MV-4-11 (cell line): Measurements from ENCODE around the gene NFATC1.
A peak's percentile ranks its signal among the peaks of the same experiment; 100 is the strongest.
"Not testable (repeated sequence)": the region's sequence is repeated elsewhere in the genome, so short reads cannot be mapped to it uniquely, and the experiment has no call there.

ENCODE experiments used
- DNase-seq: peaks from one replicate; lab custom pipeline; 2025; lab: John Stamatoyannopoulos, UW

Gene NFATC1

GRCh38 chr18:79490626-79491041 is 94.9 kb downstream of the NFATC1 start:
- DNase-seq: no peak

DNA sequence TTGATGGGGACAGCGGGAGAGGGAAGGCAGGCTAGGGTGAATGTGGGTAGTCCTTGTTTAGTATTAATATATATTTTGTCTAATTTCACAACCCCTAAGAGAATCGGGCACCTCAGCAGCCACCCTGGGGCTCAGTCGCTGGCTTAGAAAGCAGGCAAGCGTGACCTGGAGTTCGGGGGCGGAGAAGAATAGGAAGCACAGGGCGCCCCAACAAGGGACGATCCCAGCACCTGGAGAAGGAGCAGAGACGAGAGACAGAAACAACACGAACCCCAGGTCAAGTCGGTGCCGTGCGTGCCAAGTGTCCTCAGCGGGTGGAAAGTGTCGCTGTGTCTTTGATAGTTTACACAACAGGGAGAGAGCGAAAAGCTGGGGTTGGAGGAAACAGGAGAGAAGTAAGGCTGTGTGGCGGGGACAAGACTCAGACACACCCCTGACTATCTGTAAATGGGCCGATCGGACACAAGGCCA is 95.4 kb downstream of the NFATC1 start:
- DNase-seq: no peak

- no peak for DNase-seq
These were observed 97.6 kb downstream of the NFATC1 start for GRCh38 chr18:79493211-79493800.

DNA sequence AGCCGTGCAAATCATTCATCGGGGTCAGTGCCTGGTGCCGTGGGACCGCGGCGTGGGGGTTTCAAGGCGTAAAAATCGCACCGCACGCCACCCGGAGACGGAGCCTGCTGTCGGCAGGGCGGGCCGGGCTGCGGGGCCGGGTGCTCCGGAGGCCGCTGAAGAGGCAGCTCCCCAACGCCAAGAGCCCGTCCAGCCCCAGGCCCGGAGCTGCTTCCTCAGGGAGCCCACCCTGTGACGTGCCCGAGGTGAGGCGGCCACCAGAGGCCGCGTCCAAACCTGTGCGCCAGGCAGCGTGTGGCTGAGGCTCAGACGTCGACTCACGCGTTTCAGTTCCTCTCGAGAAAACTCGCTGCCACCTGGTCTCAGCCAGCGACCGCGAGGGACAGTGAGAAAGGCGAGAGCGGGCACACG is 98.1 kb downstream of the NFATC1 start:
- no peak for DNase-seq

GRCh38 chr18:79494936-79495335 is 99.2 kb downstream of the NFATC1 start:
- DNase-seq: no peak

- DNase-seq: no peak
These were observed 99.9 kb downstream of the NFATC1 start for GRCh38 chr18:79495591-79496071.

GRCh38 chr18:79496237-79496977 is 100.7 kb downstream of the NFATC1 start:
- DNase-seq: no peak

GRCh38 chr18:79496978-79497637 is 101.4 kb downstream of the NFATC1 start:
- peak; percentile 4 for DNase-seq

GRCh38 chr18:79497638-79498081 is 101.9 kb downstream of the NFATC1 start:
- DNase-seq: peak; percentile 85

DNA sequence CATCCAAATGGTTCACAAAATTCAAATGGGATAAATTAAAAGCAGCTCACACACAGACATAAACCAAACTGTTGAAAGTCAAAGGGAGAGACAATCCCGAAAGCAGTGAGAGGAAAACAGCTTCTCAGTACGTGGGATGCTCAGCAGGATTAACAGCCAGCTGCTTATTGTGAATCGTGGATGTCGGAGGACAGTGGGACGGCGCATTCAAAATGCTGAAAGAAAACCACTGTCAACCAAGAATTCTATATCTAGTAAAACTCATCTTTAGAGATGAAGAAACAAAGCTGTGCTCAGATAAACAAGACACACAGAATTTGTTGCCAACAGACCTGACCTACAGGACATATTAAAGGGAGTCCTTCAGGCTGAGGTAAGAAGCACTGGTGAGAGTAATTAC is 102.9 kb downstream of the NFATC1 start:
- no peak for DNase-seq

DNA sequence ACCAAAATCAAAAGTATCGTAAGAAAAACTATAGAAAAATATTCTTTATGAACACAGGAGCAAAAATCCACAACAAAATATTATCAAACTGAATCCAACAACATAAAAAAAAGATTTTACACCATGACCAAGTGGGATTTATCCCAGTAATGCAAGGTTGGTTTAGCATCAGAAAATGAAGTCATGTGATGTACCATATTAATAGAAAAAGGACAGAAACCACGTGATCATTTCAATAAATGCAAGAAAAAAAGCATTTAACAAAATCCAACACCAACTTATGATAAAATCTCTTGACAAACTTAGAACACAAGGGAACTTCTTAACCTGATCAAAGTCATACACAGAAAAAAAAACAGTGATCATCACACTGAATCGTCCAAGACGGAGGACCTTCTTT is 105.3 kb downstream of the NFATC1 start:
- DNase-seq: no peak

- DNase-seq: no peak
These were observed 107.1 kb downstream of the NFATC1 start for GRCh38 chr18:79502782-79503181.

- no peak for DNase-seq
These were observed 107.7 kb downstream of the NFATC1 start for GRCh38 chr18:79503406-79503805.

GRCh38 chr18:79504034-79504433 is 108.3 kb downstream of the NFATC1 start:
- DNase-seq: peak; percentile 8

GRCh38 chr18:79504495-79504894 is 108.8 kb downstream of the NFATC1 start:
- peak; percentile 34 for DNase-seq

DNA sequence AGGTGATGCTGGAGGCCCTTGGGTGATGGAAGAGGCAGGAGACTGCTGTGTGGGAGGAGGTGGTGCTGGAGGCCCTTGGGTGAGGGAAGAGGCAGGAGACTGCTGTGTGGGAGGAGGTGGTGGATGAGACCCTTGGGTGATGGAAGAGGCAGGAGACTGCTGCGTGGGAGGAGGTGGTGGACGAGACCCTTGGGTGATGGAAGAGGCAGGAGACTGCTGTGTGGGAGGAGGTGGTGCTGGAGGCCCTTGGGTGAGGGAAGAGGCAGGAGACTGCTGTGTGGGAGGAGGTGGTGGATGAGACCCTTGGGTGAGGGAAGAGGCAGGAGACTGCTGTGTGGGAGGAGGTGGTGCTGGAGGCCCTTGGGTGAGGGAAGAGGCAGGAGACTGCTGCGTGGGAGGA is 109.7 kb downstream of the NFATC1 start:
- DNase-seq: not testable (repeated sequence)

- peak; percentile 69 for DNase-seq
These were observed 110.7 kb downstream of the NFATC1 start for GRCh38 chr18:79506191-79507075.

DNA sequence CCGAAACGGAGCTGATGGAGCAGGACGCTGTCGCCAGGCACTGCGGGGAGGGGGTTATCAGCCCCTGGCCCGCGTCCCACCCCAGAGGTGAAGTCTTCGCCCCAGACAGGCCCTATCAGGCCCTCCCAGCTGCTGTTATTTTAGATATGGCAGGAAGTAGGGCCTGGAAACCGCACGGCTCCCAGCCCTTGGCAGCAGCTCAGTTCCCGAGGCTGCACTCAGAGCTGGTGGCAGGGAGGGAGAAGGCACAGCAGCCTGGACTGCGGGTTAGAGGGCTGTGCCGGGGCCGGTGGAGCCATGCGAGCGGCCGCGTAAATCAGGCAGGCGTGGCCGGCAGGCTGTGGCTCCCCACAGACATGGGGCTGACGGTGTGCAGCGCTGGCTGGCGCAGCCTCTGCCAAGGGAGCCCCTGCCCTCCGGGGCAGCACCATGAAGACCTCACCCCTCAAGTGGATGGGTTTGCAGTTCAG is 111.4 kb downstream of the NFATC1 start:
- DNase-seq: peak; percentile 69

GRCh38 chr18:79507546-79508480 is 112.1 kb downstream of the NFATC1 start:
- DNase-seq: peak; percentile 30
